H9 (cell line): ENCODE results near the gene OR5B12. TPM values are rescaled to one million over a fixed set of nuclear protein-coding genes. Genes with fewer than 3 reads are reported as not detected.

Experiments
- DNase-seq: peaks from one replicate; pipeline ENCODE4 v3.0.0-alpha.2; 2017
- H2AFZ ChIP-seq: one replicate; pipeline ENCODE4 v1.6.1; 2013; ENCODE audit warnings: mild to moderate bottlenecking, low read length, control low read depth, moderate library complexity
- H2AK5ac ChIP-seq: 2 replicates; pipeline ENCODE4 v1.6.1; 2013; ENCODE audit warnings: low read length, control low read depth, mixed read lengths; ENCODE audit not compliant: insufficient read length
- H2BK120ac ChIP-seq: one replicate; pipeline ENCODE4 v1.6.1; 2013; ENCODE audit warnings: low read depth, mild to moderate bottlenecking, low read length, control low read depth, inconsistent platforms; ENCODE audit not compliant: poor library complexity, severe bottlenecking
- H2BK12ac ChIP-seq: 2 replicates; pipeline ENCODE4 v1.6.1; 2013; ENCODE audit warnings: low read length, control low read depth, mixed read lengths, low read depth; ENCODE audit not compliant: insufficient read length
- H2BK15ac ChIP-seq: 2 replicates; pipeline ENCODE4 v1.6.1; 2013; ENCODE audit warnings: low read depth, low read length, control low read depth
- H2BK20ac ChIP-seq: one replicate; pipeline ENCODE4 v1.6.1; 2013; ENCODE audit warnings: low read depth, mild to moderate bottlenecking, low read length, control low read depth, inconsistent platforms; ENCODE audit not compliant: poor library complexity, severe bottlenecking
- H2BK5ac ChIP-seq: 2 replicates; pipeline ENCODE4 v1.6.1; 2013; ENCODE audit warnings: low read length, control low read depth, mixed read lengths; ENCODE audit not compliant: insufficient read length
- H3K14ac ChIP-seq: 2 replicates; pipeline ENCODE4 v1.6.1; 2013; ENCODE audit warnings: low read length, control low read depth; ENCODE audit not compliant: insufficient read depth
- H3K18ac ChIP-seq: 2 replicates; pipeline ENCODE4 v1.6.1; 2013; ENCODE audit warnings: low read depth, mild to moderate bottlenecking, mixed read lengths, low read length, control low read depth; ENCODE audit not compliant: insufficient read length
- H3K23ac ChIP-seq: 2 replicates; pipeline ENCODE4 v1.6.1; 2013; ENCODE audit warnings: low read length, control low read depth, mixed read lengths, low read depth; ENCODE audit not compliant: insufficient read length
- H3K23me2 ChIP-seq: 2 replicates; pipeline ENCODE4 v1.6.1; 2013; ENCODE audit warnings: low read depth, mild to moderate bottlenecking, mixed read lengths, low read length, control low read depth; ENCODE audit not compliant: insufficient read length, poor library complexity, severe bottlenecking
- H3K27ac ChIP-seq: 2 replicates; pipeline ENCODE4 v1.5.1; 2013; ENCODE audit warnings: low read length, control low read depth, mixed read lengths, low read depth; ENCODE audit not compliant: insufficient read length
- H3K27me3 ChIP-seq: 2 replicates; pipeline ENCODE4 v1.6.1; 2013; ENCODE audit warnings: low read length, control low read depth, inconsistent platforms; ENCODE audit not compliant: insufficient read depth
- H3K4ac ChIP-seq: 2 replicates; pipeline ENCODE4 v1.6.1; 2013; ENCODE audit warnings: low read depth, mild to moderate bottlenecking, control low read depth, inconsistent platforms, low read length, moderate library complexity
- H3K4me1 ChIP-seq: 2 replicates; pipeline ENCODE4 v1.6.1; 2013; ENCODE audit warnings: low read length, control low read depth, inconsistent platforms; ENCODE audit not compliant: insufficient read depth
- H3K4me2 ChIP-seq: 2 replicates; pipeline ENCODE4 v1.6.1; 2013; ENCODE audit warnings: low read length, control low read depth, mixed read lengths; ENCODE audit not compliant: insufficient read length, insufficient read depth
- H3K56ac ChIP-seq: 2 replicates; pipeline ENCODE4 v1.6.1; 2013; ENCODE audit warnings: low read depth, mild to moderate bottlenecking, mixed read lengths, low read length, control low read depth; ENCODE audit not compliant: insufficient read length
- H3K79me1 ChIP-seq: 2 replicates; pipeline ENCODE4 v1.6.1; 2013; ENCODE audit warnings: low read depth, mild to moderate bottlenecking, moderate library complexity, low read length, control low read depth, inconsistent platforms; ENCODE audit not compliant: insufficient read depth, poor library complexity, severe bottlenecking
- H3K79me2 ChIP-seq: 2 replicates; pipeline ENCODE4 v1.6.1; 2013; ENCODE audit warnings: low read length, control low read depth, inconsistent platforms; ENCODE audit not compliant: insufficient read depth
- H3K9ac ChIP-seq: 2 replicates; pipeline ENCODE4 v1.6.1; 2013; ENCODE audit warnings: low read length, control low read depth, mixed read lengths; ENCODE audit not compliant: insufficient read length; ENCODE audit errors: extremely low read depth
- H3K9me3 ChIP-seq: one replicate; pipeline ENCODE4 v1.6.1; 2013; ENCODE audit warnings: low read depth, low read length, inconsistent platforms; ENCODE audit not compliant: control insufficient read depth
- H3T11ph ChIP-seq: one replicate; pipeline ENCODE4 v1.6.1; 2013; ENCODE audit warnings: mild to moderate bottlenecking, low read length, control low read depth, inconsistent platforms
- H4K20me1 ChIP-seq: one replicate; pipeline ENCODE4 v1.6.1; 2013; ENCODE audit not compliant: control insufficient read depth, insufficient read length, insufficient read depth
- H4K5ac ChIP-seq: 2 replicates; pipeline ENCODE4 v1.6.1; 2013; ENCODE audit warnings: low read depth, mild to moderate bottlenecking, mixed read lengths, low read length, control low read depth; ENCODE audit not compliant: insufficient read length
- H4K8ac ChIP-seq: replicated peaks from 2 replicates; pipeline ENCODE4 v1.6.1; 2013; ENCODE audit warnings: low read length, control low read depth, mixed read lengths, low read depth; ENCODE audit not compliant: insufficient read length
- H4K91ac ChIP-seq: 2 replicates; pipeline ENCODE4 v1.6.1; 2013; ENCODE audit warnings: low read depth, mild to moderate bottlenecking, moderate library complexity, mixed read lengths, low read length, control low read depth; ENCODE audit not compliant: insufficient read length
- H3K27ac Mint-ChIP-seq, 3 experiments: 2 replicates in 2 of 3; 3 replicates in 1 of 3; pipeline ENCODE4 v1.8.0; 2020 to 2021; ENCODE audit warnings: mixed read lengths in 3 of 3, mild to moderate bottlenecking in 1 of 3, moderate library complexity in 1 of 3
- H3K27me3 Mint-ChIP-seq: 2 replicates; pipeline ENCODE4 v1.8.0; 2021; ENCODE audit warnings: low read depth, mild to moderate bottlenecking, moderate library complexity, mixed read lengths
- H3K36me3 Mint-ChIP-seq, 3 experiments: 2 replicates in 2 of 3; 3 replicates in 1 of 3; pipeline ENCODE4 v1.8.0; 2020 to 2021; ENCODE audit warnings: low read depth in 3 of 3, mixed read lengths in 3 of 3; ENCODE audit not compliant: insufficient read depth in 1 of 3
- H3K4me1 Mint-ChIP-seq, 2 experiments: 2 replicates each; pipeline ENCODE4 v1.8.0; 2020; ENCODE audit warnings: mixed read lengths in 2 of 2
- H3K4me3 Mint-ChIP-seq, 2 experiments: 2 replicates in 1 of 2; 3 replicates in 1 of 2; pipeline ENCODE4 v1.8.0; 2020 to 2021; ENCODE audit warnings: mild to moderate bottlenecking in 2 of 2, mixed read lengths in 2 of 2, moderate library complexity in 1 of 2
- H3K9me3 Mint-ChIP-seq, 2 experiments: 2 replicates in 1 of 2; 3 replicates in 1 of 2; pipeline ENCODE4 v1.8.0; 2020; ENCODE audit warnings: mild to moderate bottlenecking in 2 of 2, mixed read lengths in 2 of 2, moderate library complexity in 1 of 2
- WGBS: extraction: QIAGEN DNeasy Blood & Tissue Kit; methylation state at CpG from one replicate; pipeline ENCODE4 v1.1.7; 2013; ENCODE audit warnings: missing lambda C conversion rate, low lambda C conversion rate, mixed read lengths; ENCODE audit not compliant: insufficient read length; ENCODE audit errors: extremely low coverage; 5-methylcytosine and 5-hydroxymethylcytosine counted together
- total RNA-seq: library from RNA; stranded (reverse); gene quantifications from 2 replicates; pipeline ENCODE4 v1.2.1, GENCODE V29; 2021
- TF ChIP-seq, protein P1 (sequence below): fragments of 200-600 bp; sonication (generic); conservative IDR thresholded peaks from 3 replicates; pipeline ENCODE4 v1.8.0; 2021; ENCODE audit warnings: antibody characterized with exemption, mild to moderate bottlenecking

OR5B12 gene
- total RNA-seq, 1 experiment from 2014 or later, result not detected

DNA sequence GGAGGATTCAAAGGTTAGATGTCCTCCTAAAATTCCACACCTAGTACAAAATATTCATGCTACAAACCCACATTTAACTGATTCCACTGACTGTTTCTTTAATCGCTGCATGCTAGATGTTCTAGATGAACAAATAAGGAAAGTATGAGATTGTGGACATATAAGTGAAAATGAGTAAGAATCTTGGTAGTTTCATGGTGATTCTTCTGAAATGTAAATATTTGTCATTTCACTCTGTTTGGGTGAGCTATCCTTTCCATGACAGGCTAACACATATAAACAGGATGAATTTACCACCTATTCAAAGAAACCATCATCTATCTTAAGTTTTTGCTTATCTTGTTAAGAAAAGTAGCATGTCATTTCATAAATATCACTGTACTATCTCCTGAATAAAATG, 50.2 kb downstream of the OR5B12 start:
- Histone ChIP-seq H2BK12ac (no peak overlapping the region), H2BK15ac (no peak overlapping the region), H4K91ac (no peak overlapping the region), H3K27me3 (no peaks in the 10 kb centered on the region), H2BK20ac (no peak overlapping the region), H3K9me3 (no peaks in the 10 kb centered on the region), H3K23ac (no peak overlapping the region), H3K18ac (no peak overlapping the region), H3K14ac (no peak overlapping the region), H3K4ac (no peak overlapping the region), H2AFZ (no peak overlapping the region), H3K79me1 (no peaks in the 10 kb centered on the region), H3K56ac (no peak overlapping the region), H3K4me2 (no peak overlapping the region), H3K4me1 (no peaks in the 10 kb centered on the region), H2BK120ac (no peak overlapping the region), H2AK5ac (no peak overlapping the region), H3T11ph (no peak overlapping the region), H4K5ac (no peak overlapping the region), H3K9ac (no peak overlapping the region), H2BK5ac (no peak overlapping the region), H3K23me2 (no peaks in the 10 kb centered on the region), H4K20me1 (no peaks in the 10 kb centered on the region), H3K79me2 (no peaks in the 10 kb centered on the region), H3K27ac (no peak overlapping the region), H4K8ac (no peak overlapping the region)
- DNase-seq, result no peak
- H3K27me3 Mint-ChIP-seq, result no peaks in the 10 kb centered on the region
- no peak overlapping the region for H3K27ac Mint-ChIP-seq
- H3K4me1 Mint-ChIP-seq, result no peaks in the 10 kb centered on the region
- WGBS, result no CpG with 5 or more reads among the region's 1 CpG
- peaks cover 5 to 11% (median 6%) of the 10 kb centered on the region in 3 experiments; a peak in 5 of 7 replicates for H3K36me3 Mint-ChIP-seq
- TF ChIP-seq, protein P1, sequence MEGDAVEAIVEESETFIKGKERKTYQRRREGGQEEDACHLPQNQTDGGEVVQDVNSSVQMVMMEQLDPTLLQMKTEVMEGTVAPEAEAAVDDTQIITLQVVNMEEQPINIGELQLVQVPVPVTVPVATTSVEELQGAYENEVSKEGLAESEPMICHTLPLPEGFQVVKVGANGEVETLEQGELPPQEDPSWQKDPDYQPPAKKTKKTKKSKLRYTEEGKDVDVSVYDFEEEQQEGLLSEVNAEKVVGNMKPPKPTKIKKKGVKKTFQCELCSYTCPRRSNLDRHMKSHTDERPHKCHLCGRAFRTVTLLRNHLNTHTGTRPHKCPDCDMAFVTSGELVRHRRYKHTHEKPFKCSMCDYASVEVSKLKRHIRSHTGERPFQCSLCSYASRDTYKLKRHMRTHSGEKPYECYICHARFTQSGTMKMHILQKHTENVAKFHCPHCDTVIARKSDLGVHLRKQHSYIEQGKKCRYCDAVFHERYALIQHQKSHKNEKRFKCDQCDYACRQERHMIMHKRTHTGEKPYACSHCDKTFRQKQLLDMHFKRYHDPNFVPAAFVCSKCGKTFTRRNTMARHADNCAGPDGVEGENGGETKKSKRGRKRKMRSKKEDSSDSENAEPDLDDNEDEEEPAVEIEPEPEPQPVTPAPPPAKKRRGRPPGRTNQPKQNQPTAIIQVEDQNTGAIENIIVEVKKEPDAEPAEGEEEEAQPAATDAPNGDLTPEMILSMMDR, result no peak
- peaks cover 16 to 25% of the 10 kb centered on the region in 2 experiments for H3K9me3 Mint-ChIP-seq
- no peak overlapping the region for H3K4me3 Mint-ChIP-seq
